NCI-H1048 (cell line): ENCODE data around the gene FAM131C.
"Not testable (repeated sequence)": the region's sequence is repeated elsewhere in the genome, so short reads cannot be mapped to it uniquely, and the experiment has no call there.

Source experiments
- DNase-seq: peaks from one replicate; lab custom pipeline; 2025; lab: John Stamatoyannopoulos, UW

FAM131C gene

GRCh38 chr1:16058394-16059120 is 14.9 kb downstream of the FAM131C start:
- DNase-seq = not testable (repeated sequence)

GRCh38 chr1:16057314-16057915 is 16.0 kb downstream of the FAM131C start:
- DNase-seq = not testable (repeated sequence)

- not testable (repeated sequence) for DNase-seq
These were observed 16.9 kb downstream of the FAM131C start for GRCh38 chr1:16056521-16056912.

GRCh38 chr1:16055613-16056520 is 17.6 kb downstream of the FAM131C start:
- DNase-seq = peak; percentile 89

- DNase-seq = no peak
These were observed 18.6 kb downstream of the FAM131C start for GRCh38 chr1:16054598-16055540.

GRCh38 chr1:16053781-16054502 is 19.5 kb downstream of the FAM131C start:
- no peak for DNase-seq

GRCh38 chr1:16051949-16052348 is 21.5 kb downstream of the FAM131C start:
- not testable (repeated sequence) for DNase-seq

GRCh38 chr1:16051039-16051438 is 22.4 kb downstream of the FAM131C start:
- no peak for DNase-seq

- DNase-seq = no peak
These were observed 23.1 kb downstream of the FAM131C start for GRCh38 chr1:16050328-16050727.

GRCh38 chr1:16048573-16049189 is 24.8 kb downstream of the FAM131C start:
- peak; percentile 44 for DNase-seq

- DNase-seq = no peak
These were observed 25.5 kb downstream of the FAM131C start for GRCh38 chr1:16047791-16048475.

GRCh38 chr1:16046842-16047241 is 26.6 kb downstream of the FAM131C start:
- DNase-seq = no peak

GRCh38 chr1:16043950-16044349 is 29.5 kb downstream of the FAM131C start:
- no peak for DNase-seq

GRCh38 chr1:16043521-16043920 is 29.9 kb downstream of the FAM131C start, which contains the start of gene CLCNKB:
Gene CLCNKB (plus strand): TSS chr1:16043782. CDS start chr1:16044493, 711 bp downstream.
- no peak for DNase-seq

GRCh38 chr1:16042654-16043053 is 30.8 kb downstream of the FAM131C start:
- not testable (repeated sequence) for DNase-seq

- no peak for DNase-seq
These were observed 31.4 kb downstream of the FAM131C start for GRCh38 chr1:16042096-16042495.

- DNase-seq = no peak
These were observed 32.3 kb downstream of the FAM131C start for GRCh38 chr1:16041200-16041599.

- DNase-seq = not testable (repeated sequence)
These were observed 33.6 kb downstream of the FAM131C start for GRCh38 chr1:16039871-16040270.

GRCh38 chr1:16038620-16038912 is 34.9 kb downstream of the FAM131C start:
- no peak for DNase-seq

- DNase-seq = not testable (repeated sequence)
These were observed 37.0 kb downstream of the FAM131C start for GRCh38 chr1:16036461-16036860.
